ENCODE results near the gene DENND2D. TPM values are rescaled to one million over a fixed set of nuclear protein-coding genes. Genes with fewer than 3 reads are reported as not detected.

The DENND2D gene
- total RNA-seq, 1 donor from 2014 or later, result 3.6 TPM

GRCh38 chr1:111163363-111163762 is 37.1 kb downstream of the DENND2D start:
- TF ChIP-seq CTCF (IDR thresholded peaks at IDR 0.05; ENCODE audit: unreplicated experiment), result no peak
- H3K4me3 Mint-ChIP-seq (ENCODE audit: unreplicated experiment), result no peak overlapping the region
- H3K27me3 Mint-ChIP-seq (ENCODE audit: unreplicated experiment), result no peaks in the 10 kb centered on the region
- H3K4me1 Mint-ChIP-seq (ENCODE audit: unreplicated experiment), result peaks cover 40% of the 10 kb centered on the region
- H3K27ac Mint-ChIP-seq (ENCODE audit: unreplicated experiment), result no peak overlapping the region
- no peaks in the 10 kb centered on the region for H3K9me3 Mint-ChIP-seq (ENCODE audit: unreplicated experiment)
- DNase-seq (ENCODE audit: low spot score), result no peak
- H3K36me3 Mint-ChIP-seq (ENCODE audit: low read depth, unreplicated experiment), result peaks cover 29% of the 10 kb centered on the region

DNA sequence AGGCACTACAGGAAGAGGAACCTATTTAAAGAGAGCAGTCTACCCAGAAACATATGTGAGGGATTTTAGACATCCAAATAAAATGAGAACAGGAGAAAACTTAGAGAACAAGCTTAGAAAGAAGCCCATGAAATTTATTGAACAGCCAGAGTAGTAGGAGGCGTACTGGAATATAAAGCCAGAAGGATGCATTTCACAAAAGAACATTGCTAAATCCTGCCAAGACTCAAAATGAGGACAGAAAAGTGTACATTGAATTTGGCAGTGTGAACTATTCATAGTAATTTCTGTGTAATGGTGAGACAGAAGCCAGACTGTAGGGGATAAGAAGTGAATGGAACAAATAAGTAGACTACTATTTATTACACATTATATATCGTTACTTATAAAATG is 38.0 kb downstream of the DENND2D start:
- H3K27ac Mint-ChIP-seq (ENCODE audit: unreplicated experiment), result peak overlapping the region; percentile 85
- H3K9me3 Mint-ChIP-seq (ENCODE audit: unreplicated experiment), result no peaks in the 10 kb centered on the region

DNA sequence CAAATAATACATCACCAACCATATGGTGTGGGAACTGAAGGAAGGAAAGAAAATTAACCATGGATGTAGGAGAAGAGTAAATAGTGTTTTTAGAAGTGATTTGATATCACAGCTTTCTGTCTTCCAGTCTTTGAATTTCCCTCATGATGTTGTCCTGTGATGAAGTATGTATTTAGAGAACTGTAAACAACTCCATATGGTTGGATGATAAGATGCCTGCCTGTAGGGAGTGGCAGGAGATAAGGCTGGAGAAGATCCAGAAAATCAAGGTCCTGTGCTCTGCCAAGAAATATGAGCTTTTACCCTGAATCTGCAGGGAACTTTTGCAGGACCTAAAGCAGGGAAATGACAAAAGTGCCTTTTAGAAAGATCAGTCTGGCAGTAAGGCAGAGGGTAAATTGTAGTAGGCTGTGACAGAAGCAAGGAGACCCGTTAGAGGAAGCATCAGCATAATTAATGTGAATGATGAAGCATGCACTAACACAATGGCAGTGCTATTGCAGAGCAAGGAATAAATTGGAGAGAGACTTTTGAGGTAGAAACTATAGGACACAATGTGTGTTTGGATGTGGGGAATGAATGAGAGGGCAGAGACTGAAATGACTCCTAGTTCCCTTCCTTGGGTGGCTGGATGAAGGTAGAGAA is 38.5 kb downstream of the DENND2D start:
- H3K27ac Mint-ChIP-seq (ENCODE audit: unreplicated experiment), result peak overlapping the region; percentile 85
- peak overlapping the region; percentile 7 for H3K4me3 Mint-ChIP-seq (ENCODE audit: unreplicated experiment)
- H3K27me3 Mint-ChIP-seq (ENCODE audit: unreplicated experiment), result no peaks in the 10 kb centered on the region
- H3K9me3 Mint-ChIP-seq (ENCODE audit: unreplicated experiment), result no peaks in the 10 kb centered on the region
- peaks cover 23% of the 10 kb centered on the region for H3K36me3 Mint-ChIP-seq (ENCODE audit: low read depth, unreplicated experiment)
- H3K4me1 Mint-ChIP-seq (ENCODE audit: unreplicated experiment), result peaks cover 41% of the 10 kb centered on the region
- no peak for TF ChIP-seq CTCF (IDR thresholded peaks at IDR 0.05; ENCODE audit: unreplicated experiment)
- no peak for DNase-seq (ENCODE audit: low spot score)

More for the DNA sequence above, 38.0 kb downstream of the DENND2D start:
- H3K27me3 Mint-ChIP-seq (ENCODE audit: unreplicated experiment), result no peaks in the 10 kb centered on the region
- DNase-seq (ENCODE audit: low spot score), result no peak
- no peak for TF ChIP-seq CTCF (IDR thresholded peaks at IDR 0.05; ENCODE audit: unreplicated experiment)
- peaks cover 23% of the 10 kb centered on the region for H3K36me3 Mint-ChIP-seq (ENCODE audit: low read depth, unreplicated experiment)
- no peak overlapping the region for H3K4me3 Mint-ChIP-seq (ENCODE audit: unreplicated experiment)
- H3K4me1 Mint-ChIP-seq (ENCODE audit: unreplicated experiment), result peaks cover 41% of the 10 kb centered on the region

DNA sequence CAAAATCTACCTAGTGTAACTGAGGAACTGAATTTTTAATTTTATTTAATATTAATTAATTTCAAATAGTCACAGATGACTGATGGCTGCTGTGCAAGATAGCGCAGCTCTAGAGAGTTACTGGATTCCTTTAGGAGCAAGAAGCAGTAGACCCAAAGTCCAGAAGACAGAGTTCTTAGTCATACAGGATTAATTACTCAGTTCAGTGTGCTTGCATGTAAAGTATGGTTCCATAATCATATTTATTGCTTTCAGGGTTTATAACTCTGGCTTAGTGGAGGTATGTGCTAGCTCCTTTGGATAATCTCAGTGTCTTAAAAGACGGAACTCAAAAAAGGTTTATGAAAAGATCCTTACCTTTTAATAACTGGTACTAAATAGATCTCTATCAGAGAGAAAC is 43.0 kb downstream of the DENND2D start:
- H3K4me3 Mint-ChIP-seq (ENCODE audit: unreplicated experiment), result no peak overlapping the region
- no peak overlapping the region for H3K27ac Mint-ChIP-seq (ENCODE audit: unreplicated experiment)
- H3K9me3 Mint-ChIP-seq (ENCODE audit: unreplicated experiment), result no peaks in the 10 kb centered on the region
- no peaks in the 10 kb centered on the region for H3K27me3 Mint-ChIP-seq (ENCODE audit: unreplicated experiment)
- peaks cover 56% of the 10 kb centered on the region for H3K36me3 Mint-ChIP-seq (ENCODE audit: low read depth, unreplicated experiment)
- no peak for DNase-seq (ENCODE audit: low spot score)
- TF ChIP-seq CTCF (IDR thresholded peaks at IDR 0.05; ENCODE audit: unreplicated experiment), result no peak
- peaks cover 41% of the 10 kb centered on the region for H3K4me1 Mint-ChIP-seq (ENCODE audit: unreplicated experiment)
